ENCODE measurements around the gene ZBTB11. TPM values are rescaled to one million over a fixed set of nuclear protein-coding genes. Genes with fewer than 3 reads are reported as not detected.

ZBTB11 gene
- polyA plus RNA-seq, 1 of the 3 experiments (the other 2 are of a cell fraction), result 4.9 TPM

GRCh38 chr3:101667844-101668243, 9.1 kb downstream of the ZBTB11 start:
- Histone ChIP-seq H3K4me3 (ENCODE audit: low read depth in 2 of 2, low read length in 1 of 2) (no peak overlapping the region), H3K9me2 (no peaks in the 10 kb centered on the region), H2AFZ (ENCODE audit: low read depth) (no peak overlapping the region), H3K79me2 (ENCODE audit: insufficient read depth) (peaks cover 38% of the 10 kb centered on the region), H3K9ac (no peak overlapping the region), H3K9me3 (no peaks in the 10 kb centered on the region), H3K27ac (ENCODE audit: low read depth in 2 of 2, low read length in 1 of 2) (no peak overlapping the region), H4K20me1 (ENCODE audit: insufficient read depth) (no peaks in the 10 kb centered on the region), H3K4me2 (no peak overlapping the region), H3F3A (replicated peaks; ENCODE audit: insufficient read depth) (peaks cover 4% of the 10 kb centered on the region), H3K27me3 (ENCODE audit: insufficient read depth) (no peaks in the 10 kb centered on the region), H3K36me3 (replicated peaks in 1 of 2; ENCODE audit: control insufficient read depth in 1 of 2, insufficient read depth in 2 of 2, low read length in 1 of 2) (peaks cover 49 to 67% of the 10 kb centered on the region in 2 experiments), H3K4me1 (ENCODE audit: control insufficient read depth in 1 of 2, insufficient read depth in 2 of 2, low read depth in 1 of 2, low read length in 1 of 2) (no peaks in the 10 kb centered on the region)
- no peak for DNase-seq
- WGBS (ENCODE audit: low lambda C conversion rate), result 97% methylated on average over 1 of the region's 1 CpG
- CTCF ChIA-PET, result interaction anchor here (1.1 kb wide), 1 partner anchor 21 kb away, joined by 4 read pairs; no protein-coding TSS in a partner anchor
- TF ChIP-seq CTCF (IDR thresholded peaks at IDR 0.05) (no peak), FOXM1 (IDR thresholded peaks at IDR 0.05; ENCODE audit: low read depth) (no peak), SMC3 (IDR thresholded peaks at IDR 0.05; ENCODE audit: low read depth, low read length) (no peak), POLR2AphosphoS5 (IDR thresholded peaks at IDR 0.05; ENCODE audit: low read depth, low read length) (no peak), USF2 (IDR thresholded peaks at IDR 0.05; ENCODE audit: borderline replicate concordance, low read depth, low read length) (no peak), RXRA (IDR thresholded peaks at IDR 0.05; ENCODE audit: borderline replicate concordance, low read depth) (no peak), USF1 (IDR thresholded peaks at IDR 0.05; ENCODE audit: borderline replicate concordance, low read depth) (no peak), EP300 (IDR thresholded peaks at IDR 0.05; ENCODE audit: borderline replicate concordance in 1 of 2, low read depth in 1 of 2, low read length in 1 of 2) (no peak), ZBTB33 (IDR thresholded peaks at IDR 0.05; ENCODE audit: borderline replicate concordance, low read depth) (no peak), PBX3 (IDR thresholded peaks at IDR 0.05) (no peak), TAF1 (IDR thresholded peaks at IDR 0.05; ENCODE audit: borderline replicate concordance, low read depth, low read length) (no peak), REST (IDR thresholded peaks at IDR 0.05; ENCODE audit: low read depth, low read length) (no peak), TCF12 (IDR thresholded peaks at IDR 0.05) (no peak), RFX5 (IDR thresholded peaks at IDR 0.05; ENCODE audit: low read length) (no peak), TEAD4 (IDR thresholded peaks at IDR 0.05; ENCODE audit: borderline replicate concordance, insufficient read depth) (no peak), RAD21 (IDR thresholded peaks at IDR 0.05; ENCODE audit: low read length) (no peak), CHD2 (IDR thresholded peaks at IDR 0.05; ENCODE audit: low read length, partially characterized antibody) (no peak), MXI1 (IDR thresholded peaks at IDR 0.05; ENCODE audit: low read depth, low read length) (no peak)
- POLR2A ChIA-PET, result no interaction called here
